Coronary artery (tissue), 2 donors: ENCODE measurements around the gene TRRAP.
A peak's percentile ranks its signal among the peaks of the same experiment; 100 is the strongest.

Source experiments
- DNase-seq: peaks from one replicate; pipeline ENCODE4 v3.0.0-alpha.2; 2017; ENCODE audit warnings: low spot score
- H3K27ac ChIP-seq, 2 donors: fragments of 200-600 bp; sonication (generic); one replicate each; pipeline ENCODE4 v1.5.1; 2016 to 2019
- H3K4me3 ChIP-seq: fragments of 200-600 bp; sonication (generic); 2 replicates; pipeline ENCODE4 v1.5.1; 2016; ENCODE audit warnings: mild to moderate bottlenecking, moderate library complexity
- TF ChIP-seq, protein P1 (sequence below): fragments of 200-600 bp; sonication (generic); IDR thresholded peaks from one replicate; pipeline ENCODE4 v1.5.1; 2019; ENCODE audit warnings: antibody characterized with exemption

Gene TRRAP

DNA sequence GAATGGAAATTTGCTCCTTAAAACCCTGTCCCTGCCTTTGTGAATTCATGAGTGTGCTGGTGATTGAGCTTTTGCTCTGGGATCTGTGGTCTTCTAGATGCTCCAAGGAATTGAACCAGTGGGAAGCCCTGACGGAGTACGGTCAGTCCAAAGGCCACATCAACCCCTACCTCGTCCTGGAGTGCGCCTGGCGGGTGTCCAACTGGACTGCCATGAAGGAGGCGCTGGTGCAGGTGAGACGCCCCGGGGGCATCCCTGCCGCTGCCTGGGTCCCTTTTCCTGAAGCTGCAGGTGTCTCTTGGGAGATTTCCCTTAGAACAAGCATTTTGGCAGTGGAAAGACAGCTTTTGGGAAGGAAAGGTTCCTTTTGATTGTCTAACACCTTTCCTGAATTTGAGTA lies 100.3 kb downstream of the TRRAP start:
- DNase-seq, result peak; percentile 22
- H3K27ac ChIP-seq, result no peak overlapping the region
- TF ChIP-seq, protein P1, sequence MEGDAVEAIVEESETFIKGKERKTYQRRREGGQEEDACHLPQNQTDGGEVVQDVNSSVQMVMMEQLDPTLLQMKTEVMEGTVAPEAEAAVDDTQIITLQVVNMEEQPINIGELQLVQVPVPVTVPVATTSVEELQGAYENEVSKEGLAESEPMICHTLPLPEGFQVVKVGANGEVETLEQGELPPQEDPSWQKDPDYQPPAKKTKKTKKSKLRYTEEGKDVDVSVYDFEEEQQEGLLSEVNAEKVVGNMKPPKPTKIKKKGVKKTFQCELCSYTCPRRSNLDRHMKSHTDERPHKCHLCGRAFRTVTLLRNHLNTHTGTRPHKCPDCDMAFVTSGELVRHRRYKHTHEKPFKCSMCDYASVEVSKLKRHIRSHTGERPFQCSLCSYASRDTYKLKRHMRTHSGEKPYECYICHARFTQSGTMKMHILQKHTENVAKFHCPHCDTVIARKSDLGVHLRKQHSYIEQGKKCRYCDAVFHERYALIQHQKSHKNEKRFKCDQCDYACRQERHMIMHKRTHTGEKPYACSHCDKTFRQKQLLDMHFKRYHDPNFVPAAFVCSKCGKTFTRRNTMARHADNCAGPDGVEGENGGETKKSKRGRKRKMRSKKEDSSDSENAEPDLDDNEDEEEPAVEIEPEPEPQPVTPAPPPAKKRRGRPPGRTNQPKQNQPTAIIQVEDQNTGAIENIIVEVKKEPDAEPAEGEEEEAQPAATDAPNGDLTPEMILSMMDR, result no peak

DNA sequence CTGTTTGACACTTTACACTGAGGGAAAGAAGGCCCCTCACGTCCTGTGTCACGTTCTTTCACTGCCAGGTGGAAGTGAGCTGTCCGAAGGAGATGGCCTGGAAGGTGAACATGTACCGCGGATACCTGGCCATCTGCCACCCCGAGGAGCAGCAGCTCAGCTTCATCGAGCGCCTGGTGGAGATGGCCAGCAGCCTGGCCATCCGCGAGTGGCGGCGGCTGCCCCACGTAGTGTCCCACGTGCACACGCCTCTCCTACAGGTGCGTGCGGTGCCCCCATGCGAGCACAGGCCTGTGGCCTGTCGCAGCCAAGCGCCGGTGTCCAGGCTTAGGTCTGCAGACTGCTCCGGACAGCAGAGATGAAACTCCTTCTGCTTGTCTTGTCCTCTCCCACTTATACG lies 103.4 kb downstream of the TRRAP start:
- Histone ChIP-seq H3K4me3 (no peak overlapping the region), H3K27ac (no peak overlapping the region)
- DNase-seq, result peak; percentile 43
- TF ChIP-seq, protein P1, result no peak

More for the DNA sequence above, 100.3 kb downstream of the TRRAP start:
- H3K4me3 ChIP-seq, result no peak overlapping the region

DNA sequence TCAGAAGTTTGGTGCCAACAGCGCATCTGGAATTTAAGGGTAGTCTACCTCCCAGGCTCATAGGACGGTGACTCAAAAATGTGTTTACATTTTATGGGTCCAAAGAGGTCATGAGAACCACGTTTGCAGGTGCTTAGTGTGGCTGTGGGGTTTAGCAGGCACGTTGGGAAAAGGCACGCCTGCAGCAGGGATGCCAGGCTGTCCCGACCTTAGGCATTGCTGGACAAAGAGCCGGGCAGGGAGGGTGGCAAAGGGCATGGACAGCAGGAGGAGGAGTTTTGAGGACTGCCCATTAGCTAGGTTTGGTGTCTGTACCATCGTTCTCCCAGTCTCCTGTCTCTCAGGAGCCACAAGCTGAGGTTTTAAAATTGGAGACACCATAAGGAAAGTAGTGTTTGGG lies 104.4 kb downstream of the TRRAP start:
- no peak overlapping the region for H3K27ac ChIP-seq
- H3K4me3 ChIP-seq, result no peak overlapping the region
- TF ChIP-seq, protein P1, result no peak
- DNase-seq, result peak; percentile 41

DNA sequence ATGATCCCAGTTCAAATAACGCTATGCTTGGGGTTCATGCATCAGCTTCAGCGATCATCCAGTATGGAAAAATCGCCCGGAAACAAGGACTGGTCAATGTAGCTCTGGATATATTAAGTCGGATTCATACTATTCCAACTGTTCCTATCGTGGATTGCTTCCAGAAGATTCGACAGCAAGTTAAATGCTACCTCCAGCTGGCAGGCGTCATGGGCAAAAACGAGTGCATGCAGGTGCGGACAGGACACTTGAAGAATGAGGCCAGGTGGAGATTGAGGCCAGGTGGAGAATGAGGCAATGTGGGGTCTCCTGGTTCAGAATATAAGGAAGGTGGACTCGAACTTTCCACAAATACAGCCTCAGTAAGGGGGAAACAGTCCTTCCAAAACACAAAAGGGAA lies 105.8 kb downstream of the TRRAP start:
- Histone ChIP-seq H3K27ac (no peak overlapping the region), H3K4me3 (no peak overlapping the region)
- TF ChIP-seq, protein P1, result no peak
- DNase-seq, result peak; percentile 24

DNA sequence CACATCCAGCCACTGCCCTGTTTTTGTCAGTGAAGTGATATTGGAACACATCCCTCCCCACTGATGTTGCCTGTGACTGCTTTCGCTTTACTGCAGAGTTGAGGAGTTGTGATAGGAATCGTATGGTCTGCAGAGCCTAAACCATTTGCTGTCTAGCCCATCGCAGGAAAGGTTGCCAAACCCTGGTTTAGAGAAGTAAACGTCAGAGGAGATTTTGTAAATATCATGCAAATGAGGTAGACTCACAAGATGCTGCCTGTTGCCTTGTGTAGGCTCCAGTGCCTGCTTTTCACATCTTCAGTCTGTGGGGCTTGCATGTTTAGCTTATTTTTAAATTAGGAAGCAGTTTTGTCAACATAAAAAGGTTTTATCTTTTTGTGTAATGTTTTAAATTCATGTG lies 107.1 kb downstream of the TRRAP start:
- H3K27ac ChIP-seq, result no peak overlapping the region
- H3K4me3 ChIP-seq, result no peak overlapping the region
- DNase-seq, result peak; percentile 17
- TF ChIP-seq, protein P1, result no peak

DNA sequence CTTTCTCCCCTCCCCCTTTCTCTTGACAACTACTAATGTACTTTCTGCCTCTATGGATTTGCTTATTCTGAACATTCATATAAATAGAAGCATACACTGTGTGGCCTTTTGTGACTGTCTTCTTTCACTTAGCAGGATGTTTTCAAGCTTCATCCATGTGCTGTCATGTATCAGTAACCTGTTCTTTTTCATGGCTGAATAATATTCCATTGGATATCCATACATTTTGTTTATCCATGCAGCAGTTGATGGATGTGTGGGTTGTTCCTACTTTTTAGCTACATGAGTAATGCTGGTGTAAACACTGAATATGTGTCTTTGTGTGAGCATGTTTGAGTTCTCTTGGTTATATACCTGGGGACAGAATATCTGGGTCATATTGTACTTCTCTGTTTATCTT lies 107.6 kb downstream of the TRRAP start:
- H3K27ac ChIP-seq, result no peak overlapping the region
- TF ChIP-seq, protein P1, result no peak
- no peak overlapping the region for H3K4me3 ChIP-seq
- DNase-seq, result no peak

DNA sequence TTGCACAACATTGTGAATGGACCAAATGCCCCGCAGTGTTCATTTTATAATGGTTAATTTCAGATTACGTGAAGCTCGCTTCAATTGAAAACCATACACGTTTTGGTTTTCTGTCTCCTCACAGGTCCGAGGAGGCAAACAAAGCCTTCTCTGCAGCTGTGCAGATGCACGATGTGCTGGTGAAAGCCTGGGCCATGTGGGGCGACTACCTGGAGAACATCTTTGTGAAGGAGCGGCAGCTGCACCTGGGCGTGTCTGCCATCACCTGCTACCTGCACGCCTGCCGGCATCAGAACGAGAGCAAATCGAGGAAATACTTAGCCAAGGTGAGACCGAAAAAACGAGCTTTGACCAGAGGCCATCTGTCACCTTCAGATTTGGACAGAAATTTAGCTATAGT lies 110.3 kb downstream of the TRRAP start:
- Histone ChIP-seq H3K4me3 (no peak overlapping the region), H3K27ac (no peak overlapping the region)
- TF ChIP-seq, protein P1, result no peak
- DNase-seq, result peak; percentile 54
